Sciatic nerve (tissue), 2 donors: Measurements from ENCODE around the gene LRRN2. TPM values are rescaled to one million over a fixed set of nuclear protein-coding genes. Genes with fewer than 3 reads are reported as not detected.
"Not testable (repeated sequence)": the region's sequence is repeated elsewhere in the genome, so short reads cannot be mapped to it uniquely, and the experiment has no call there.

Source experiments
- ATAC-seq: fragments of 200-7000 bp; cut with Tn5 transposase; one replicate; pipeline ENCODE4 v1.9.1; 2020; ENCODE audit warnings: mild to moderate bottlenecking, moderate library complexity
- DNase-seq: peaks from one replicate; pipeline ENCODE4 v3.0.0-alpha.2; 2020; ENCODE audit warnings: low spot score
- intact Hi-C: fragments of 100-400 bp; cut with DNase I; formaldehyde crosslinking; loops from one replicate; pipeline ENCODE4 v1.14.2; 2022
- total RNA-seq: library from RNA; stranded (reverse); fragmentation: NEBNext Ultra II Directional; extraction: Animal tissue kit (Norgen Biotek cat#: 25700); gene quantifications from one replicate; pipeline ENCODE4 v1.2.1, GENCODE V29; 2021
- donor health status: DM: no; HTN: no; CAD: no.
- donor health status: DM: no; HTN: no; CAD: no.

Gene LRRN2
- 12.0 TPM for total RNA-seq

- intact Hi-C loops, result no loop called here
- DNase-seq (no peak), ATAC-seq (peak; percentile 58)
These were observed at the start of gene LRRN2 for GRCh38 chr1:204685236-204686006. TSS of gene LRRN2 (minus strand) at chr1:204685738. CDS start at chr1:204619992, 65,746 bp downstream.

DNA sequence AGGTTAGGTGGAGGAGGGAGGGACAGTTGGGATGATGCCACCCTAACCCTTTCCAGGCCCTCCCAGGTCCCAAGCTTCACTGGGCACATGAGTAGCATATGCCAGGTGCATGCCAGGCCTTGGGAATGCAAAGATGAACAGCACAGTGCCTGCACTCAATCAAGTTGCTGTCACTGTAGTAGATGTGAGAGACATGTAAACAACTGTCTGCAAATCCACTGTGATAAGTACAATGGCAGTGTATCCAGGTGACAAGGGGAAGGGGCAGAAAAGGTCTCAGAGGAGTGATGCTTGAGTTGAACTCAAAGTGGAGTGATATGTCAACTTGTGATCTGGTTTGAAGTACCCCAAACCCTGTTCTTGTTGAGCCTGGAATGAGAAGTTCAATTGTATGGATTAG is 49.5 kb upstream of the LRRN2 start:
- ATAC-seq (no peak), DNase-seq (no peak)
- intact Hi-C loops, result loop anchor here (5.0 kb wide), 1 partner anchor 1797 kb away; no protein-coding TSS in a partner anchor

GRCh38 chr1:204733869-204734596 is 48.5 kb upstream of the LRRN2 start:
- intact Hi-C loops, result no loop called here
- DNase-seq (no peak), ATAC-seq (no peak)

DNA sequence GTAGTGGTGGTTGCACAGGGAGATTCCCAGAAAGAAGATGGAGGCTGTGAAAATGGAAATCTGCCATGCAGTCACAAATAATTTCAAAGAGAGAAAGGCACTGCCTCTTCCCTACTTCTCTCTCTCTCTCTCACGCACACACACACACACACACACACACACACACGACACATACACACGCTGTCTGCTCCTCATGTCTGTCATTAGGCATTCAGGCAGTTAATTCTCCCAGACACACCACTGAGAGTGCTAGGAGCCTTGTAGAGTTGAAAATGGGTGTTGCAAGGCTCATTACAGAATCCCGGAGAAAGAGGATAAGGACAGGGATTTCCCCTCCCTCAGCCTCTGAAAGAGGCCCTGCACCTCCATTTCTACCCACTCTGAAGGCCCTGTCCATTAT is 47.8 kb upstream of the LRRN2 start:
- intact Hi-C loops, result no loop called here
- ATAC-seq, result no peak
- no peak for DNase-seq

GRCh38 chr1:204731985-204732575 is 46.5 kb upstream of the LRRN2 start:
- intact Hi-C loops, result no loop called here
- DNase-seq (no peak), ATAC-seq (no peak)

DNA sequence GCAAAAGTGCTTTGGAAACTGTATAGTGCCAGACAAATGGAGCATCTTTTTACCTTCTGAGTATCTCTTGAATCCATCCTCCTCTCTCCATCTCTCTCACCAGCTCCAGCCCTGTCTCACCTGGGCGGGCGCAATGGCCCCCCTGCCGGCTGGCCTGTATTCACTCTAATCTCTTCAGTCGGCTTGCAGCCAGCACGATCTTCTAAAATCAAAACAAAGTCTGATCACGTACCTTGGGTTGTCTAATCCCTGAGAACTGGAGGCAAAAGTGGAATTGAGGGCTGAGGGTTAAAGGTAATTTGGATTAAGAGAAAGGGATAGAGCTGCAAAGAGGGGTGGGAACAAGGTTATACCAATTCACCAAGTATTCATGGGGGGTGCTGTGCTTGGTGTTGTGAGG is 46.0 kb upstream of the LRRN2 start:
- intact Hi-C loops, result no loop called here
- no peak for DNase-seq
- no peak for ATAC-seq

DNA sequence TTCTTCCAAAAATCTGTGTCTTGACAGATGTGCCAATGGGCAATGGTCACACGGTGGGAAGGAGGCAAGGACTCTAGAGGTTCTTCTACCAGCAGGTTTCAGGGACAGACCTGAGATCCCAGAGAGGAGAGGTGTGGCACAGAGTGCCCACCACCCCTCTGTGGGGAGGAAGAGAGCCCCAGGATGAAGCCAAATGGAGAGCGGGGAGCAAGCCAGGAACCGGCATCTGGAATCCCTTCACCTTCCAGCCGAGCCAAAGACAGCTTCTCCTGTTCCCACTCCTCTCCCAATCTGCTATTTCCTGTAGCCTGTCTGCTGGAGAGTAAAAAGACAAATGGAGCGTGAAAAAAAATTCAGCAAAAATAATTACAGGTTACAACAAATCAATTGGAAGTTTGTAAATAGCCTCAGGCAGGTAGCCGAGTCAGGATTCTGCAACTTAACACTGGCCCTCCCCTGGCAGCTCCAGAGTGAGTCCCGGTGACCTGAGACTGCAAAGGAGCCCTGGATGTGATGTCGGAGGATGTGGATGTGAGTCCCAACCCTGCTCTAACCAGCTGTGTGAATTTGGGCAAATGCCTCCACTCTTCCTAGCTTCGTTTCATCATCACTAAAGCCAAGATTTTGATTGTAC is 45.4 kb upstream of the LRRN2 start:
- DNase-seq, result no peak
- no peak for ATAC-seq
- intact Hi-C loops, result no loop called here

DNA sequence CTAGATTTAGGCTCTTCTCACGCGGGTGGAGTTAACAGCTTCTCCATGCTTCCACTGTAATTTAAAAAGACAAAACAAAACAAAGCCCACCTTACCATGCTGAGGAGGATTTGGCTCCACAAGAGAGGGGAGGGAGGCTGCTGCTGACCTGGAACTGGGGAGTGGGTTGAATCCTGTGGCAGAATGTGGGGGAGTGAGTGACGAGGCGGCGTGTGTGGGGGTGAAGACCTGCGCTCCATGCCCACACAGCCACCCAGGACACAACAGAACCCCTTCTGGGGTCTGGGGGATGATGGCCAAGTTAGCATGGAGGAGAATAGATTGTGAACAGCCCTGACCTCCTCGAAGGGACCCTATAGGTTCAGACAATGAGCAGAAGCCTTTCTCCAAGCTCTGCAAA is 44.0 kb upstream of the LRRN2 start:
- no peak for DNase-seq
- intact Hi-C loops, result no loop called here
- no peak for ATAC-seq

- intact Hi-C loops, result no loop called here
- DNase-seq (no peak), ATAC-seq (no peak)
These were observed 42.9 kb upstream of the LRRN2 start for GRCh38 chr1:204728456-204728855.

DNA sequence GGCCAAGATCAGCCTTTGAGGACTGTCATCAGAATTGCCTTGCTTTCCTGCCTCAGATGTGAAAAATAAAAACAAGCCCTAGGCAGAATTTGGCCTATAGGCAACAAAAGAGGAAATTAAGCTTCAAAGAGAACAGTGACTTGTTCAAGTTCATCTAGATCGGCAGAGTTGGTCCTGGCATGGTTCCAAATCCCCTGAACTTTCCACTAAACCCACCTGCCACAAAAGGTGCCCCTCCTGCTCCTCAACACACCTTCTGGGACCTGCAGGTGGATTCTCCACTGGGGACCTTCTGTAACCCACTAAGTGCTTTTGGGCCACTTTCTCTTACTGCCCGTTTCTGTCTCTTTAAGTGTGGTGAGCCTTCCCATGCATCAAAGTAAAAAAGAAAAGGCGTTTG is 42.5 kb upstream of the LRRN2 start:
- intact Hi-C loops, result no loop called here
- ATAC-seq (no peak), DNase-seq (no peak)

- DNase-seq, intact Hi-C loops, ATAC-seq: not testable (repeated sequence)
These were observed 41.9 kb upstream of the LRRN2 start for GRCh38 chr1:204727438-204727837.

GRCh38 chr1:204726478-204726877 is 40.9 kb upstream of the LRRN2 start:
- DNase-seq (no peak), ATAC-seq (no peak)
- intact Hi-C loops, result no loop called here

DNA sequence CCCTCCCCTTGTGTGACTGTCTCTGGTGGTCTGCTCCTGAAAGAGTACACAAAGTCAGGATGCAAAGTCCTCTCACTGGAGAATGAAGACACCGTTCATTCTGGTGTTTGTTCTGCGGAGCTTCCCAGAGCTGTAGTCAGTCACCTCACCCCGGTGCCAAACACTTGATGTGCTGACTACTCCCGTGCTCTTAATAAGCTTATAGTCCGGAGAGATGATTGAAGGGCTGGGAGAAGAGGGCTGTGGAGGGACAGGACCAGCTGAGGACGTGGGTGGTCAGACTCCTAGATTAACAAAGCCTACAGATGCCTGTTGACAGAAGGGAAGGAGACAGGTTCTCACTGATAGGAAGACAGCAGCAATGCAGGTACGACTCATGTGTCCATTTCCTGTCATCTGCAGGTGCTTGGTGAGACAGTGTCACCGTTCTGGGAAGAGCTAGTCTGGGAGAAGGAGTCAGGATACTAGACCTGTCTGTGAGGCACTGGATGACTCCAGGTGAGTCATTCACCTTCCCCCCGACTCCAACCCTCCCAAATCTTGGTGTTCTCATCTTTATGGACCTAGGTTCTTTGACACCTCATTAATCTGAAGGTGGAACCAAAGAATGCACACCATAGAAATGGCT is 40.4 kb upstream of the LRRN2 start:
- no peak for ATAC-seq
- intact Hi-C loops, result no loop called here
- DNase-seq, result no peak

DNA sequence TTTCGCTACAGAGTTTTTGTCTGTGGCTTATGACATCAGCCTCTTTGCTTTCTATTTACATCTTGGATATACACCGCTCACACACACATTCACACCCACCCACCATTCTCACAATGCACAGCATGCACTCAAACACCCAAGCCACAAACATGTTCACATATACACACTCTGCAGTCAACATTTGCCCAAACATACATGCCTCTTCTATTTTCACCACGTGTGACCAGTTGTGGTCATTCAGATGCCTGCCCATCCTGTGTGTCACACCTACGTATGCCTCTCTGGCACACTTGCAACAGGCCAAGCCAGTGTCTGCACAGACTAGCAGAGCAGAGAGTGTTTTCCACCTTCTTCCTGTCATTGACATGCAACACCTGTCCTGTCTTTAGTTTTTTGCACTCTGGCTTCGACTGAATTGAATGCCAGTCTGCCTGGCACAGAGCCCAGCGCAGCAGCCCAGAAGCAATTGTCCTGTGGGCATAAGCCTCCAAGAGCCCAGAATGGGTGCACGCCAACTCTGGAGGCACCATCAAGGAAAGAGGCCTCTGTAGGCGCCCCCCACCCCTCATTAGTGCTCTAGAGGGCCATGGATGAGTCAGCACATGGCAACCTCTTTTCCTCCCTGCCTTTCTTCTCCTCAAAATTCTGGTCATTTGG is 37.7 kb upstream of the LRRN2 start:
- intact Hi-C loops, result no loop called here
- ATAC-seq (no peak), DNase-seq (no peak)

GRCh38 chr1:204721373-204722055 is 36.0 kb upstream of the LRRN2 start:
- intact Hi-C loops, result no loop called here
- DNase-seq (no peak), ATAC-seq (no peak)

DNA sequence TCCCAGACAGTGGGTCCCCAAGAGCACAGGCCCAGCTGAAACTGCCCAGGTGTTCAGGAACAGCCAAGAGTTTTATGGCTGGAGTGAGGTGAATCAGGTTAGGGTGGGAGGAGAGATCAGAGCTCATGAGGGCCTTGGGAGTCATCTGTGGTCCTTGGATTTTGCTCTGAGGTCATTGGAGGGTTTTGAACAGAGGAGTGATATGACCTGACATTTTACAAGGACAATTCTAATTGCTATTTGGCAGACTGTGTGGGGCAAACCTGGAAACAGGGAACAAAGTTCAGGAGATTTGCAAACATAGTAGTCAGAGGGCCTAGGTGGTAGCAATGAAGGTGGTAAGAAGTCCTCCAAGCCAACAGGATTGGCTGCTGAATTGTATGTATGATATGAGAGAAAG is 31.1 kb upstream of the LRRN2 start:
- ATAC-seq, result no peak
- intact Hi-C loops, result no loop called here
- no peak for DNase-seq

DNA sequence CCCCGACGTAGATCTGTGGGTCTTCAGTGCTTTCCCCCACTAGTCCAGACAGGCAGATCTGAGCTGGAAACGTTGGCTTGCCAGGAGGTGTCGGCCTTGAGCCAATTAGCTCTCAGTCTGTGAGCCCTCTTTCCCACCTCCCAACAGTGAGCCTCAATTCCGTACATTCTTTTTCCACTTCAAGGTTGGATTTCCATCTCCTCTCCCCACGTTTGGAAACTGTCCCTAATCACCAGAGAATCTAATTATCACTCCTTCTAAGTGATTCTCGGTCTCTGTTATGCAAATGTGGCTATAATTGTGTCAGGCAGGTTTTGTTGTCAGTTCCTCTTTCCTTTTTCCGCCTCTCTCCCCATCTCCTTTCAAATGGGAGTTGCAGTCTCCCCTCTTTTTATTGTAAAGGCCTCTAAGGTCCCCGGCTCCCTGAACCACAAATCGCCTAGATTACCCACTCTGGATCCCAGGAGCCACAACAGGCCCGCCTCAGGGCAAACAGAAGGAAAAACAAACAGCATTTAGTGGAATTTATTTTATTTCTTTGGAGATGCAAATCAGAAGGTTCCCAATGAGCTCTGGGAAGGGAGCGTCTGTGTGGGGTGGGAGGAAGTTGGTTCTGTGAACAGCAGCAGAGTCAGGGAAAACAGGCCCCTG is 29.4 kb upstream of the LRRN2 start:
- intact Hi-C loops, result no loop called here
- no peak for ATAC-seq
- no peak for DNase-seq
